ENCODE results near the gene PNLIPRP3.

PNLIPRP3 gene

GRCh38 chr10:116487522-116488430 is 60.1 kb downstream of the PNLIPRP3 start:
- no peak for DNase-seq
- in situ Hi-C loops (cut with MboI; ENCODE audit: low pct_unique_long_range_greater_than_20kb, low sequenced_read_pairs): no loop called here

- in situ Hi-C loops (cut with MboI; ENCODE audit: low pct_unique_long_range_greater_than_20kb, low sequenced_read_pairs): no loop called here
Observed at GRCh38 chr10:116489460-116489859, 61.8 kb downstream of the PNLIPRP3 start.

GRCh38 chr10:116490028-116490662 is 62.5 kb downstream of the PNLIPRP3 start:
- DNase-seq: peak; percentile 29
- in situ Hi-C loops (cut with MboI; ENCODE audit: low pct_unique_long_range_greater_than_20kb, low sequenced_read_pairs): no loop called here

More at GRCh38 chr10:116489460-116489859, 61.8 kb downstream of the PNLIPRP3 start:
- DNase-seq: no peak

GRCh38 chr10:116504786-116505185 is 77.1 kb downstream of the PNLIPRP3 start:
- DNase-seq: no peak
- in situ Hi-C loops (cut with MboI; ENCODE audit: low pct_unique_long_range_greater_than_20kb, low sequenced_read_pairs): no loop called here

GRCh38 chr10:116510565-116510964 is 82.9 kb downstream of the PNLIPRP3 start:
- no peak for DNase-seq
- in situ Hi-C loops (cut with MboI; ENCODE audit: low pct_unique_long_range_greater_than_20kb, low sequenced_read_pairs): no loop called here

GRCh38 chr10:116511365-116511764 is 83.7 kb downstream of the PNLIPRP3 start:
- in situ Hi-C loops (cut with MboI; ENCODE audit: low pct_unique_long_range_greater_than_20kb, low sequenced_read_pairs): no loop called here
- DNase-seq: no peak

GRCh38 chr10:116521424-116522290 is 94.0 kb downstream of the PNLIPRP3 start:
- in situ Hi-C loops (cut with MboI; ENCODE audit: low pct_unique_long_range_greater_than_20kb, low sequenced_read_pairs): no loop called here
- peak; percentile 21 for DNase-seq

GRCh38 chr10:116522803-116523381 is 95.2 kb downstream of the PNLIPRP3 start:
- in situ Hi-C loops (cut with MboI; ENCODE audit: low pct_unique_long_range_greater_than_20kb, low sequenced_read_pairs): no loop called here

GRCh38 chr10:116524736-116525135 is 97.1 kb downstream of the PNLIPRP3 start:
- in situ Hi-C loops (cut with MboI; ENCODE audit: low pct_unique_long_range_greater_than_20kb, low sequenced_read_pairs): no loop called here
- no peak for DNase-seq

More at GRCh38 chr10:116522803-116523381, 95.2 kb downstream of the PNLIPRP3 start:
- no peak for DNase-seq

GRCh38 chr10:116526219-116526618 is 98.6 kb downstream of the PNLIPRP3 start:
- DNase-seq: no peak
- in situ Hi-C loops (cut with MboI; ENCODE audit: low pct_unique_long_range_greater_than_20kb, low sequenced_read_pairs): no loop called here
